HL-60 (cell line): ENCODE data around the gene LZTFL1.

ENCODE experiments used
- POLR2AphosphoS5 ChIP-seq: IDR thresholded peaks from 2 replicates; pipeline ENCODE4 v1.6.1; 2012; ENCODE audit warnings: low read depth
- TF ChIP-seq, protein P1 (sequence below): IDR thresholded peaks from one replicate; pipeline ENCODE4 v1.5.1; 2011; ENCODE audit warnings: low read length, control low read depth, inconsistent platforms; ENCODE audit not compliant: insufficient read depth

GRCh38 chr3:45807133-45807532 lies 34.8 kb downstream of the LZTFL1 start:
- TF ChIP-seq, protein P1, sequence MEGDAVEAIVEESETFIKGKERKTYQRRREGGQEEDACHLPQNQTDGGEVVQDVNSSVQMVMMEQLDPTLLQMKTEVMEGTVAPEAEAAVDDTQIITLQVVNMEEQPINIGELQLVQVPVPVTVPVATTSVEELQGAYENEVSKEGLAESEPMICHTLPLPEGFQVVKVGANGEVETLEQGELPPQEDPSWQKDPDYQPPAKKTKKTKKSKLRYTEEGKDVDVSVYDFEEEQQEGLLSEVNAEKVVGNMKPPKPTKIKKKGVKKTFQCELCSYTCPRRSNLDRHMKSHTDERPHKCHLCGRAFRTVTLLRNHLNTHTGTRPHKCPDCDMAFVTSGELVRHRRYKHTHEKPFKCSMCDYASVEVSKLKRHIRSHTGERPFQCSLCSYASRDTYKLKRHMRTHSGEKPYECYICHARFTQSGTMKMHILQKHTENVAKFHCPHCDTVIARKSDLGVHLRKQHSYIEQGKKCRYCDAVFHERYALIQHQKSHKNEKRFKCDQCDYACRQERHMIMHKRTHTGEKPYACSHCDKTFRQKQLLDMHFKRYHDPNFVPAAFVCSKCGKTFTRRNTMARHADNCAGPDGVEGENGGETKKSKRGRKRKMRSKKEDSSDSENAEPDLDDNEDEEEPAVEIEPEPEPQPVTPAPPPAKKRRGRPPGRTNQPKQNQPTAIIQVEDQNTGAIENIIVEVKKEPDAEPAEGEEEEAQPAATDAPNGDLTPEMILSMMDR: no peak
- no peak for TF ChIP-seq POLR2AphosphoS5
